GM19099 (cell line): ENCODE measurements around the gene CAB39.

Experiments
- POLR2A ChIP-seq: IDR thresholded peaks from 3 replicates; pipeline ENCODE4 v1.6.1; 2011; ENCODE audit warnings: low read depth; ENCODE audit not compliant: insufficient read length; ENCODE audit errors: extremely low read depth

CAB39 gene

GRCh38 chr2:230823264-230823964, 110.8 kb downstream of the CAB39 start:
- TF ChIP-seq POLR2A: no peak

DNA sequence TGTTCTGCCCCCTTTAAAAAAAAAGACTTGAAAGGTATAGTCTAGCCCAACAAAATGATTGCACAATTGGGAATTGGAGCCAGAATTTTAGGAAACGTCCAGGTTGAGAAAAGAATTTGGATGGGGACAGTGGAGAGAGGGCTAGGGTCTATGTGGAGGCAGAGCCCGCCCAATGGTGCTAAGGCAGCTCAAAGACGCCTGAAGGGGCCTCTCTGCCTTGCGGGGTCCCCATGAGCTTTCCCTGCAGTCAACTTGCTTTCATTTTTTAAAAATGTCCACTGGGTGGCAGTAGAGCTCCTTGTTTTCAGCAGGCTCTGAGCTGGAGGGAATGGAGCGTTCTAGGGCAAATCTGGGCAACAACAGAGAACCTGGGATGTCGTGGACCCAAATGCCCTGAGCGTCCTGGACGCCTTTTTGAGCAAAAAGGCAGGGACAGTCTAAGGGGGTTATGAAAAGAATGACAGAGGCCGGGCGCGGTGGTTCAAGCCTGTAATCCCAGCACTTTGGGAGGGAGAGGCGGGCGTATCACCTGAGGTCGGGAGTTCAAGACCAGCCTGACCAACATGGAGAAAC, 111.8 kb downstream of the CAB39 start:
- no peak for TF ChIP-seq POLR2A

GRCh38 chr2:230825354-230825753, 112.7 kb downstream of the CAB39 start:
- TF ChIP-seq POLR2A: no peak

- TF ChIP-seq POLR2A: no peak
Observed at GRCh38 chr2:230827774-230828271, 115.2 kb downstream of the CAB39 start.

DNA sequence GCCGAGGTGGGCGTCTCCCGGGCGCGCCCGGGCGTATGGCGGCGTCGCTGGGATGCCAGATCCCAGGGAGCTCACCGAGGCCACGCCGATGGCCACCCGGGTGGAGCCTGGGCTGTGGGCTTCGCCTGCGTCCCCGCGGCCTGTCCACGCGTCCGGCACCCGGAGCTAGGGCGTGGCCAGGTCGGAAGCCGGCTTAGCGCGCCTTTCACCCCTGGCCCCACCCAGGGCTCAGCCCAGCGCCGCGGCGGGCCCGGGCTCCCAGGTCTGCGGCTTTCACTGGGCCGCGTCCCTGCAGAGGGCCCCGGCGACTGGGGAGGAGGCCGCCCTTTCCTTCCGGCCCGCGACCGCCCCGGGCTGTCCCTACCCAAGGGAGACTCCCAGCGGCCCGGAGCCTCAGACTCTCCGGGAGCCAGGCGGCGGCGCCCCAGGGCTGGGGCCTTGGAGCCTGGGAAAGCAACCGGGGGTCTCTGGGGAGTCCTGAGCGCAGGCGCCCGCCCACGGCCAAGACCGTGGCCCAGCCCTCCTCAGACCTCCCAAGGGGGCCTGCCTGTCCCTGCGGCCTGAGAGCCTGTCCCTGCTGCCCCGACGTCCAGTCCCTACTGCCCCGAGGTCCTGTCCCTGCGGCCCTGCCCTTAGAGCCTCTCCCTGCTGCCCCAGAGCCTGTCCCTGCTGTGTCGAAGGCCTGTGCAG, 115.8 kb downstream of the CAB39 start:
- no peak for TF ChIP-seq POLR2A

DNA sequence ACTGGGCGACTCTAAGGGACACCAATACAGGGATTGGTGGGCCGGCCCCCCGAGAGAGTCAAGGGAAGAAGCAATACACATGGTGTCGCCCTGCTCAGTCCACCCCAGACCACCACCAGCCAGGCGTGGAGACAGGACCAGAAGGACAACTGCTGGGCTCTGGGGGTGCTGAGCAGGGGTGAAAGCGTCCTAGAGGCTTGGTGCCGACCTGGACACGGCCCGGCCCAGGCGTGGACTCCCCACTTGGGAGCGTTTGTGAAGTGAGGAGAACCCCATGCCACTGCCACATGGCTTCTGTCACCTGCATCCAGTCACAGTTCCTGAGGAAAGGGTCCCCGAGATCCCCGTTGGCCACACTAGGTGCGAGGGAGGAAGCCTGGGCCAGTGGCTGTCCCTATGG, 116.7 kb downstream of the CAB39 start:
- TF ChIP-seq POLR2A: no peak

DNA sequence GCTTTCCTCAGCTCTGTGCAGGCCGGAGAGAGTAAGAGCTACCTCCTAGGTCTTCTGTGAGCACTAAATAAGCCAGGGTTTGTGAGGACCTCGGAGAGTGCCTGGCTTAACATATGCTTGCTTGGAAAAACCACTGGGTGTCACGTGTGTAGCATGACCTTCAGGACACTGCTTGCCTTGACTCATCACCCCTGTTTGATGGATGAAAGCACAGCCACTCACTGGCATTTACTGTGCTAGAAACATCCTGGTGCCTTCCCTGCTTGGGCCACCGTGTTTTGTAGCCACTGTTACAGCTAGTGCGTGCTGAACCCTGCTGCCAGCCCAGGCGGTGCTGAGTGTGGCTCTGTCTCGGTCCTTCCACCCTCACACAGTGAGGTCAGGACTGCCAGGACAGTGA, 117.3 kb downstream of the CAB39 start:
- TF ChIP-seq POLR2A: no peak

DNA sequence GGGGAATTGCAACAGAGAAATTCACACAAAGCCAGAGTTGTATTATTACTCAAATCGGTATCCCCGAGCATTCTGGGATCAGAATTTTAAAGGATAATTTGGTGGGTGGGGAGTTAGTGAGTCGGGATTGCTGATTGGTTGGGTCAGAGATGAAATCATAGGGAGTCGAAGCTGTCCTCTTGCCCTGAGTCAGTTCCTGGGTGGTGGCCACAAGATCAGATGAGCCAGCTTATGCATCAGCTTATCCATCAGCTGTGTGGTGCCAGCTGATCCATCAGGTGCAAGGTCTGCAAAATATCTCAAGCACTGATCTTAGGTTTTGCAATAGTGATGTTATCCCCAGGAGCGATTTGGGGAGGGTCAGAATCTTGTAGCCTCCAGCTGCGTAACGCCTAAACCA, 117.8 kb downstream of the CAB39 start:
- TF ChIP-seq POLR2A: no peak

- TF ChIP-seq POLR2A: no peak
Observed at GRCh38 chr2:230840301-230840700, 127.7 kb downstream of the CAB39 start.

- TF ChIP-seq POLR2A: no peak
Observed at GRCh38 chr2:230842473-230842872, 129.8 kb downstream of the CAB39 start.

GRCh38 chr2:230843132-230843531, 130.5 kb downstream of the CAB39 start:
- no peak for TF ChIP-seq POLR2A

DNA sequence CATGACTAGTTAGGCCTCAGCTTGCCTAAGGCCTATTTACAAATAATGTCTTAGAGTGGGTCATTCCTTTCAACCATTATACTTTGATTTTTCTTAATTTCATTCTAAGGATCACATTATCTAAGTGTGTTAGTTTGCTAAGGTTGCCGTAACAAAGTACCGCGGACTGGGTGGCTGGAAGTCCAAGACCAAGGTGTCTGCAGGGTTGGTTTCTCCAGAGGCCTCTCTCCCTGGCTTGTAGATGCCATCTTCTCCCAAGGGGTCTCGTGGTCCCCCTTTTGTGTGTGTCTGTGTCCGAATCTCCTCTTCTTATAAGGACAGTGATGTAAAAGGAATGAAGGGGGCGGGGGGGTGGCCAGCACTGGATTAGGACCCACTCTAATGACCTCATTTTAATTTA, 133.7 kb downstream of the CAB39 start:
- no peak for TF ChIP-seq POLR2A

GRCh38 chr2:230847883-230848388, 135.3 kb downstream of the CAB39 start:
- TF ChIP-seq POLR2A: no peak

DNA sequence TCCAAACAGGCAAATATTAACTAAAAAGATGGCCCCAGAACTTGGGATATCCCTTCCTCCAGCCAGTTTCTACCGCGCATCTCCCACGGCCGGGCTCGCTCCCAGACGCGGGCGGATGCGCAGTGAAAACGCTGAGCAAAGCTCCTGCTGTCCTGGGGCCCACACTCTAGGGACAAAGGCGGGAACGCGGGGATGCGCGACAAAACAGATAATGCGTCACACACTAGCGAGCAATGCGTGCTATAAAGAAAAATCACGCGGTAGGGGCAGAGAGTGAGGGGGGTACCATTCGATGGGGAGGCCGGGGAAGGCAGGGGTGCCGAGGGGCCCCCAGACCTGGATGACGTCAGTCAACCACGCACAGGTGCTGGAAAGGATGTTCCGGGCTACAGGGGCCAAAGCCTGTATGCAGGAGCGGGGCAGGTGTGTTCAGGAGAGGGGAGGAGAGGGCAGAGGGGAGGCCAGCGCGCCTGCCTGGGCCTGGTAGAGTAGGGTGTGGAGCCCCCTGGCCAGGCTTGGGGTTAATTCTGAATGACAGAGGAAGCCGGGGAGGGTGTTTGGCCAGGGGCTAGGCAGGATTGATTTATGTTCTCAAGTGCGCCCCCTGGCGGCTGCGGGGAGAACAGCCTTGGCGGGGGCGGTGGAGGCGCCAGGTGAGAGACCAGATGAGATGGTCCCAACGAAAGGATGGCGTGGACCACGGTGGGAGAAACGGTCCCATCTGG, 137.2 kb downstream of the CAB39 start:
- no peak for TF ChIP-seq POLR2A

GRCh38 chr2:230850358-230850658, 137.7 kb downstream of the CAB39 start:
- TF ChIP-seq POLR2A: no peak
